ENCODE measurements around the gene PPARG.
A peak's percentile ranks its signal among the peaks of the same experiment; 100 is the strongest.
"Not testable (repeated sequence)": the region's sequence is repeated elsewhere in the genome, so short reads cannot be mapped to it uniquely, and the experiment has no call there.

The PPARG gene

GRCh38 chr3:12465836-12466225, 177.0 kb downstream of the PPARG start:
- DNase-seq = no peak

- DNase-seq = no peak
These were observed 178.9 kb downstream of the PPARG start for GRCh38 chr3:12467746-12468145.

GRCh38 chr3:12468276-12468675, 179.4 kb downstream of the PPARG start:
- DNase-seq = no peak

GRCh38 chr3:12468757-12469156, 179.9 kb downstream of the PPARG start:
- no peak for DNase-seq

- not testable (repeated sequence) for DNase-seq
These were observed 180.4 kb downstream of the PPARG start for GRCh38 chr3:12469222-12469621.

- no peak for DNase-seq
These were observed 181.2 kb downstream of the PPARG start for GRCh38 chr3:12470111-12470510.

GRCh38 chr3:12470680-12471079, 181.8 kb downstream of the PPARG start:
- no peak for DNase-seq

- DNase-seq = no peak
These were observed 182.4 kb downstream of the PPARG start for GRCh38 chr3:12471241-12471640.

- DNase-seq = no peak
These were observed 183.2 kb downstream of the PPARG start for GRCh38 chr3:12472000-12472610.

GRCh38 chr3:12472796-12473195, 183.9 kb downstream of the PPARG start:
- no peak for DNase-seq

- no peak for DNase-seq
These were observed 184.6 kb downstream of the PPARG start for GRCh38 chr3:12473511-12473910.

GRCh38 chr3:12476238-12476897, 187.5 kb downstream of the PPARG start:
- DNase-seq = no peak

- no peak for DNase-seq
These were observed 188.4 kb downstream of the PPARG start for GRCh38 chr3:12477256-12477655.

GRCh38 chr3:12478326-12478725, 189.5 kb downstream of the PPARG start:
- DNase-seq = no peak

- not testable (repeated sequence) for DNase-seq
These were observed 190.3 kb downstream of the PPARG start for GRCh38 chr3:12479198-12479597.

- DNase-seq = peak in 1 of 2 experiments; percentile 4
These were observed 191.1 kb downstream of the PPARG start for GRCh38 chr3:12479919-12480427.

GRCh38 chr3:12483410-12483809, 194.5 kb downstream of the PPARG start:
- DNase-seq = no peak

- DNase-seq = no peak
These were observed 195.0 kb downstream of the PPARG start for GRCh38 chr3:12483872-12484197.

Data from NCI-H1930 (cell line).